DMS114 treated with DMSO at 0.1 percent for 48 hours (cell line): ENCODE results near the gene C5orf58.
A peak's percentile ranks its signal among the peaks of the same experiment; 100 is the strongest.
"Not testable (repeated sequence)": the region's sequence is repeated elsewhere in the genome, so short reads cannot be mapped to it uniquely, and the experiment has no call there.

Experiments used
- DNase-seq: peaks from one replicate; lab custom pipeline; 2025; ENCODE audit not compliant: unreplicated experiment; lab: John Stamatoyannopoulos, UW

The C5orf58 gene

GRCh38 chr5:170223360-170223759 is 9.4 kb upstream of the C5orf58 start:
- no peak for DNase-seq

GRCh38 chr5:170223906-170224305 is 8.9 kb upstream of the C5orf58 start:
- no peak for DNase-seq

GRCh38 chr5:170225326-170226128 is 7.3 kb upstream of the C5orf58 start:
- peak; percentile 45 for DNase-seq

GRCh38 chr5:170226129-170226615 is 6.6 kb upstream of the C5orf58 start:
- no peak for DNase-seq

GRCh38 chr5:170226661-170227060 is 6.1 kb upstream of the C5orf58 start:
- no peak for DNase-seq

- no peak for DNase-seq
Observed at GRCh38 chr5:170228762-170229435, 3.9 kb upstream of the C5orf58 start.

GRCh38 chr5:170233358-170233892 is 640 bp downstream of the C5orf58 start:
- DNase-seq: no peak

- no peak for DNase-seq
Observed at GRCh38 chr5:170235876-170236864, 3.4 kb downstream of the C5orf58 start.

- DNase-seq: no peak
Observed at GRCh38 chr5:170238456-170239196, 5.8 kb downstream of the C5orf58 start.

- not testable (repeated sequence) for DNase-seq
Observed at GRCh38 chr5:170245436-170245835, 12.7 kb downstream of the C5orf58 start.

- no peak for DNase-seq
Observed at GRCh38 chr5:170246126-170246870, 13.5 kb downstream of the C5orf58 start.

- DNase-seq: no peak
Observed at GRCh38 chr5:170247363-170247762, 14.6 kb downstream of the C5orf58 start.

- DNase-seq: no peak
Observed at GRCh38 chr5:170248172-170248930, 15.6 kb downstream of the C5orf58 start.

- DNase-seq: not testable (repeated sequence)
Observed at GRCh38 chr5:170248931-170249227, 16.1 kb downstream of the C5orf58 start.

GRCh38 chr5:170249355-170249754 is 16.6 kb downstream of the C5orf58 start:
- DNase-seq: no peak

GRCh38 chr5:170250810-170251317 is 18.1 kb downstream of the C5orf58 start:
- DNase-seq: no peak

GRCh38 chr5:170251462-170251861 is 18.7 kb downstream of the C5orf58 start:
- DNase-seq: no peak

GRCh38 chr5:170252109-170252508 is 19.3 kb downstream of the C5orf58 start:
- DNase-seq: no peak
